Measurements from ENCODE around the gene TRIM49D2.
"Not testable (repeated sequence)": the region's sequence is repeated elsewhere in the genome, so short reads cannot be mapped to it uniquely, and the experiment has no call there.

Gene TRIM49D2, protein sequence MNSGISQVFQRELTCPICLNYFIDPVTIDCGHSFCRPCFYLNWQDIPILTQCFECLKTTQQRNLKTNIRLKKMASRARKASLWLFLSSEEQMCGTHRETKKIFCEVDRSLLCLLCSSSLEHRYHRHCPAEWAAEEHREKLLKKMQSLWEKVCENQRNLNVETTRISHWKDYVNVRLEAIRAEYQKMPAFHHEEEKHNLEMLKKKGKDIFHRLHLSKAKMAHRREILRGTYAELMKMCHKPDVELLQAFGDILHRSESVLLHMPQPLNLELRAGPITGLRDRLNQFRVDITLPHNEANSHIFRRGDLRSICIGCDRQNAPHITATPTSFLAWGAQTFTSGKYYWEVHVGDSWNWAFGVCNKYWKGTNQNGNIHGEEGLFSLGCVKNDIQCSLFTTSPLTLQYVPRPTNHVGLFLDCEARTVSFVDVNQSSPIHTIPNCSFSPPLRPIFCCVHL

DNA sequence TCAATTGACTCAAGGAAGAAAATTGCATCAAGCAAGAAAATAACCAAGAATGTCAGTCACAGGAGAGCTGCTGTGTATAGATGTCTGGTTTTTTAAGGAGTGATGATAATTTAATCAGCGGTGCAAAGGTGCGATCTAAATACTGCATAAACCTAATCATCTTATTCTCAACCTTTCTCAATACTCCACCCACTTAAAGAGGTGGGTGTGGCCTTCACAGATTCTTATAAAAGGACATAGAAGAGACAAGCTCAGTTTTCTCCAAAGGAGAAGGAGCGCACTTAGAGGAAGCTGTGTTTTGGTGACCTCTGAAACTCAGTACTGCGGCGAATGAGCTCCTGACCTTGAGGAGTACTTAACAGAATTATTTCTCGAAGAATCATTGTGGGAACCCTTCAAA is at the start of gene TRIM49D2:
TSS of gene TRIM49D2 (plus strand) at position 301 of the 400 bp plus-strand sequence. CDS start 2,698 bp downstream, outside the sequence.
- not testable (repeated sequence) for DNase-seq (ENCODE audit: low read depth in 3 of 3)

DNA sequence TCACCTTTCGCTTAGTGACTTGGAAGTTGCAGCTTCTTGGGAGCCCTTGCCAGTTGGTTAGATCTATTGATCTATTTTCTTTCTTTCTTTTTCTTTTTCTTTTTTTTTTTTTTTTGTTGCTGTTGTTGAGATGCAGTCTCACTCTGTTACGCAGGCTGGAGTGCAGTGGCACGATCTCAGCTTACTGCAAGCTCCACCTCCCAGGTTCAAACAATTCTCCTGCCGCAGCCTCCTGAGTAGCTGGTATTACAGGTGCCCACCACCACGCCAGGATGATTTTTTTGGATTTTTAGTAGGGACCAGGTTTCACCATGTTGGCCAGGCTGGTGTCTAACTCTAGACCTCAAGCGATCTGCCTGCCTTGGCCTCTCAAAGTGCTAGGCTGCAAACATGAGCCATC is 46.4 kb upstream of the TRIM49D2 start:
- DNase-seq (ENCODE audit: low read depth in 3 of 3) = not testable (repeated sequence)

DNA sequence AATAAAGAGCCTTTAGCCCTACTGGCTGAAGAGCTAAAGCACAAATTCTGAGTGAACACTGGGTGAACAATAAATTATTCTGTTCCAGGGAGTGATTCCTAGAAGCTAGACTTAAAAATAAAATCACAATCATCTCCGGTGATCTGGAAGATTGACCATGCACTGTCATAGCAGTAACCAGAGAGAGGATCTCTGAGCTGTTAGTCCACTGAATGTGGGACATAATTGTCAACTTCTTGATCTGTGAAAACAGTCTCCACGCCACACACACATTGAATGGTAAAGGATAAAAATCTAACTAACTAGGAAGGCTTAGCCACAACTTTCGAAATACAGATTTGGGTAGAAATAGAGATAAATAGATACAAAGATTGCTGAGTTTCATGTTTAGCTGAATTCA is 30.6 kb upstream of the TRIM49D2 start:
- DNase-seq (ENCODE audit: low read depth in 3 of 3) = not testable (repeated sequence)

DNA sequence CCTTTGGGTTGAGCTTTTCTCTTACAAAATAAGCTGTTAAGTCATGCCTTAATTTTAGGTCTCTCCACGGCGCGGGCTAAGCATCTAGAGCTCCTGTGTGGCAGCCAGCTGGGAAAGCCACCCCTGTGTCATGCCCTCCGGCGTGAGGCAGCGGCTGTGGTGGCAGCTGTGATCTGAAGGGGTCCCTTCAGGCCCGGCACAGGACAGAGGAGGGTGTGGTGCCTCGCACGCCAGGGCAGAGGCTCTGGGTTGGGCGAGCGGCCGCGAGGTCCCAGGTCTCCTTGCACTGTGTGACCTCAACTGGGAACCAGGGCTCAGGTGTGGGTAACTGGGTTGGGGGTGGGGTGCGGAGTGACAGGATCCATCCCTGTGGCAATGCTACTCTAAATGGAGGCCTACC is 23.1 kb upstream of the TRIM49D2 start:
- not testable (repeated sequence) for DNase-seq (ENCODE audit: low read depth in 3 of 3)

DNA sequence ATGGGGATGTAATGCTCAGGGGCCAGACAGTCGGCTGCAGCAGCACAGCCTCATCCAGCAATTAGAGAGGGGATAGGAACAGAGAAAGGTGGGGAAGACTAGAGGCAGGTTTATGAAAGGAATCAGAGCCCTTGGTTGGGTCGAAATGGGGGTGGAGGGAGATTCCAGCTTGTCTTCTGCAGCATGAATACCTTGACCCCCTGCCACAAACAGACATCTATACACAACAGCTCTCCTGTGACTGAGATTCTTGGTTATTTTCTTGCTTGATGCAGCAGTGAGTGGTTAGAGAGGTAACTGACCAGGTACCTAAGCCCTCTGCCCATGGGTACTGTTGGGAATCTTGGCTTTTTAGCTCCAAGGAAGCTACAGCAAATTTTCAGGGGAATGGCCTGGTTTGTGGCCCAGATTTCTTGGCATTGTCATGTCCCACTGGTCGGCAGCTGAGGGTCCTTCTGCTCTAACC is 1.6 kb upstream of the TRIM49D2 start, which contains the start of gene TRIM49D1:
TSS of gene TRIM49D1 (minus strand) at position 51 of the 466 bp plus-strand sequence. CDS start 4,535 bp downstream, outside the sequence.
- no peak for DNase-seq (ENCODE audit: low read depth in 3 of 3)

DNA sequence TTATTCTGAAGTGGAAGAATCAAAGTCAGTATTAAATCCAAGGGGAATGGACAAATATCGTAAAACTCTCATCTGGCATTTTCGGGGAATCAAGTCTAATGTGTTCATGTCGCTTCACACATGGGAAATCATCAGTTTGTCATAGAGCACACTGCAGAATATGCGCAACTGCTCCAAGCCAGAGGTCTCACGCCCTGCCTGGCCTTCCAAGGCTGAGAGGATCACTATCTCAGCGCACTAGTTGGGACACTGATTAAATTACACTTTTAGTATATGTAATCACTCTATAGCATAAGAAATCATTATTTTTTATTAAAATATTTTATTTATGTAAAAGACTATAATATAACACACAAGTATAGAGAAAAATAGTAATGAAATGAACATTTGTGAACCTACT is 37.0 kb downstream of the TRIM49D2 start:
- DNase-seq (ENCODE audit: low read depth in 3 of 3) = not testable (repeated sequence)

DNA sequence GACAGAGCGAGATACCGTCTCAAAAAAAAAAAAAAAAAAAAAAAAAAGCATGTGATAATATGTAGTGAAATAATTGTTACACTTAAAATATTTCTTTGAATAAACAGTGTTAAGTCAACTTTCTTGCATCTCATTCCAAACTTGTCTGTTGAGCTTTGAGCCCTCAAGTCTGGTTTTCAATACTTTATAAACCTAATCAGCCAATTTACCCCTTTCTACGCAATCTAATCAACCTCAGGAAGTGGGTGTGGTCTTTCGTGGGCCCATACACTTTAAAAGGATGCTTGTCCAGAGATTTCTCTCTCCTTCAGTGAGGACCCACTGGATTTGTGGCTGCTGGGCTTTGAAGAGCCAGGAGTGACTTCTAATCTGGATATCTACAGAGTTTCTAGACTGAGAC is 41.9 kb downstream of the TRIM49D2 start, which contains the start of gene TRIM64:
TSS of gene TRIM64 (plus strand) at position 301 of the 400 bp plus-strand sequence. CDS start 2,467 bp downstream, outside the sequence.
- DNase-seq (ENCODE audit: low read depth in 3 of 3) = not testable (repeated sequence)

Measured in stimulated activated CD4-positive, alpha-beta T cell treated with anti-CD3 and anti-CD28 coated beads, TNF-alpha, amount 100 ng/mL, for 4 hours (primary cell).